Measurements from ENCODE around the gene WAC. TPM values are rescaled to one million over a fixed set of nuclear protein-coding genes. Genes with fewer than 3 reads are reported as not detected.

WAC gene
- polyA plus RNA-seq, 1 of the 3 experiments (the other 2 are of a cell fraction), result 31.1 TPM

GRCh38 chr10:28495084-28495483 is 37.8 kb upstream of the WAC start:
- H3K27me3 ChIP-seq (ENCODE audit: insufficient read depth), result no peaks in the 10 kb centered on the region
- no peaks in the 10 kb centered on the region for H3K9me2 ChIP-seq
- WGBS (ENCODE audit: low lambda C conversion rate), result 51% methylated on average over 3 of the region's 3 CpGs
- H3K79me2 ChIP-seq (ENCODE audit: insufficient read depth), result no peaks in the 10 kb centered on the region
- no peaks in the 10 kb centered on the region for H3K36me3 ChIP-seq (replicated peaks in 1 of 2; ENCODE audit: control insufficient read depth in 1 of 2, insufficient read depth in 2 of 2, low read length in 1 of 2)
- ChIA-PET POLR2A (no interaction called here), CTCF (interaction anchor here (1.4 kb wide), 1 partner anchor 17 kb away, joined by 3 read pairs; no protein-coding TSS in a partner anchor)
- no peak overlapping the region for H2AFZ ChIP-seq (ENCODE audit: low read depth)
- no peak overlapping the region for H3K27ac ChIP-seq (ENCODE audit: low read depth in 2 of 2, low read length in 1 of 2)
- TF ChIP-seq TCF12 (IDR thresholded peaks at IDR 0.05) (no peak), USF1 (IDR thresholded peaks at IDR 0.05; ENCODE audit: borderline replicate concordance, low read depth) (no peak), REST (IDR thresholded peaks at IDR 0.05; ENCODE audit: low read depth, low read length) (no peak), CTCF (IDR thresholded peaks at IDR 0.05) (no peak), USF2 (IDR thresholded peaks at IDR 0.05; ENCODE audit: borderline replicate concordance, low read depth, low read length) (no peak), MAX (IDR thresholded peaks at IDR 0.05; ENCODE audit: low read depth) (no peak), TAF1 (IDR thresholded peaks at IDR 0.05; ENCODE audit: borderline replicate concordance, low read depth, low read length) (no peak)
- no peaks in the 10 kb centered on the region for H3K9me3 ChIP-seq
- no peaks in the 10 kb centered on the region for H4K20me1 ChIP-seq (ENCODE audit: insufficient read depth)
- H3K4me1 ChIP-seq (ENCODE audit: control insufficient read depth in 1 of 2, insufficient read depth in 2 of 2, low read depth in 1 of 2, low read length in 1 of 2), result peaks cover 0 to 2% of the 10 kb centered on the region in 2 experiments; a peak in 2 of 4 replicates
- H3K4me2 ChIP-seq, result no peak overlapping the region
- no peak for DNase-seq
- H3K9ac ChIP-seq, result no peak overlapping the region
- no peak overlapping the region for H3K4me3 ChIP-seq (ENCODE audit: low read depth in 2 of 2, low read length in 1 of 2)
- no peaks in the 10 kb centered on the region for H3F3A ChIP-seq (replicated peaks; ENCODE audit: insufficient read depth)

GRCh38 chr10:28496017-28496416 is 36.9 kb upstream of the WAC start:
- POLR2A ChIA-PET, result no interaction called here
- Histone ChIP-seq H3K9me2 (no peaks in the 10 kb centered on the region), H3K36me3 (replicated peaks in 1 of 2; ENCODE audit: control insufficient read depth in 1 of 2, insufficient read depth in 2 of 2, low read length in 1 of 2) (no peaks in the 10 kb centered on the region), H3K9ac (no peak overlapping the region), H3K4me2 (no peak overlapping the region), H3K4me1 (ENCODE audit: control insufficient read depth in 1 of 2, insufficient read depth in 2 of 2, low read depth in 1 of 2, low read length in 1 of 2) (peaks cover 0 to 2% of the 10 kb centered on the region in 2 experiments; a peak in 2 of 4 replicates), H3K79me2 (ENCODE audit: insufficient read depth) (no peaks in the 10 kb centered on the region), H3F3A (replicated peaks; ENCODE audit: insufficient read depth) (no peaks in the 10 kb centered on the region), H4K20me1 (ENCODE audit: insufficient read depth) (no peaks in the 10 kb centered on the region), H3K9me3 (no peaks in the 10 kb centered on the region), H2AFZ (ENCODE audit: low read depth) (no peak overlapping the region), H3K27me3 (ENCODE audit: insufficient read depth) (no peaks in the 10 kb centered on the region), H3K27ac (ENCODE audit: low read depth in 2 of 2, low read length in 1 of 2) (no peak overlapping the region), H3K4me3 (ENCODE audit: low read depth in 2 of 2, low read length in 1 of 2) (no peak overlapping the region)
- WGBS (ENCODE audit: low lambda C conversion rate), result 44% methylated on average over 3 of the region's 3 CpGs
- TF ChIP-seq GATA2 (CRISPR knock-in tag; IDR thresholded peaks at IDR 0.05) (no peak), REST (IDR thresholded peaks at IDR 0.05; ENCODE audit: low read depth, low read length) (no peak), MEF2A (IDR thresholded peaks at IDR 0.05; ENCODE audit: borderline replicate concordance, low read depth) (no peak), PBX3 (IDR thresholded peaks at IDR 0.05) (no peak), RAD21 (IDR thresholded peaks at IDR 0.05; ENCODE audit: low read length) (no peak), FOXM1 (IDR thresholded peaks at IDR 0.05; ENCODE audit: low read depth) (no peak), SIN3A (IDR thresholded peaks at IDR 0.05; ENCODE audit: borderline replicate concordance, low read depth, low read length) (no peak), TCF12 (IDR thresholded peaks at IDR 0.05) (no peak), YY1 (IDR thresholded peaks at IDR 0.05; ENCODE audit: low read depth) (no peak), RCOR1 (IDR thresholded peaks at IDR 0.05; ENCODE audit: low read length) (no peak)
- CTCF ChIA-PET, result interaction anchor here (1.4 kb wide), 1 partner anchor 16 kb away, joined by 3 read pairs; no protein-coding TSS in a partner anchor
- no peak for DNase-seq

All from SK-N-SH (cell line).